SK-N-SH treated with all-trans-retinoic acid at 6 μM for 48 hours (cell line): ENCODE results near the gene GTF2E1.

Experiments used
- ARNTL ChIP-seq: fragments of 450-650 bp; formaldehyde crosslinking; IDR thresholded peaks from 2 replicates; pipeline ENCODE4 v1.5.0; 2020; ENCODE audit warnings: low read depth, mild to moderate bottlenecking, moderate library complexity, borderline replicate concordance
- ESRRG ChIP-seq: fragments of 250-450 bp; sonication (Bioruptor Pico); IDR thresholded peaks from 2 replicates; pipeline ENCODE4 v1.6.1; 2021; ENCODE audit warnings: mild to moderate bottlenecking
- PPARA ChIP-seq: fragments of 250-450 bp; sonication (Bioruptor Pico); IDR thresholded peaks from 2 replicates; pipeline ENCODE4 v1.5.0; 2020; ENCODE audit warnings: mild to moderate bottlenecking, borderline replicate concordance
- SNAI2 ChIP-seq: fragments of 250-450 bp; sonication (Bioruptor Pico); IDR thresholded peaks from 2 replicates; pipeline ENCODE4 v1.5.0; 2020; ENCODE audit warnings: mild to moderate bottlenecking, moderate library complexity
- TOX ChIP-seq: fragments of 250-450 bp; sonication (Bioruptor Pico); IDR thresholded peaks from 2 replicates; pipeline ENCODE4 v1.8.0; 2021; ENCODE audit warnings: mild to moderate bottlenecking, moderate library complexity, borderline replicate concordance
- TF ChIP-seq, protein P1 (sequence below): fragments of 250-450 bp; sonication (Bioruptor Pico); IDR thresholded peaks from 2 replicates; pipeline ENCODE4 v1.5.0; 2020; ENCODE audit warnings: mild to moderate bottlenecking, moderate library complexity
- TF ChIP-seq, protein P2 (sequence below): fragments of 250-450 bp; sonication (Bioruptor Pico); IDR thresholded peaks from 2 replicates; pipeline ENCODE4 v1.5.1; 2020; ENCODE audit warnings: low read depth, mild to moderate bottlenecking, moderate library complexity

DNA sequence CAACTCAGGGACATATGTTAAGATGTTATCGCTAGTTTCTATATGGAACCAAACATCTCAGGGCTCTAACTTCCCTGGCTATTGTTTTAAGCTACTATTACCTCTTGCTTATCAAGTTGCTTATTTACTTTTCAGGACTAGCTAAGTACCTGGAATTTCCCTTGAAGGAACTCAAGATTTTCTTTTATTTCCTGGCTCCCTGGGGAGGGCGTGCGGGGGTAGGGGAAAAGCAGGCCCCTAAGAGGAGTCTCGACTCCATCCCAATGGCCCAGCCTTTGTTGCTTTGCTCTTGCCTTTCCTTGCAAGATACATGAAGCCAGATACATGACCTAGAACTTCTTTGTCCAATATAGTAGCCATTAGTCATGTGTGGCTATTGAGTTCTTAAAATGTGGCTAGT, 88.5 kb downstream of the GTF2E1 start:
- TF ChIP-seq TOX (no peak), ESRRG (CRISPR knock-in tag) (no peak), ARNTL (CRISPR knock-in tag) (no peak), SNAI2 (CRISPR knock-in tag) (no peak), PPARA (CRISPR knock-in tag) (no peak)
- TF ChIP-seq, protein P1, sequence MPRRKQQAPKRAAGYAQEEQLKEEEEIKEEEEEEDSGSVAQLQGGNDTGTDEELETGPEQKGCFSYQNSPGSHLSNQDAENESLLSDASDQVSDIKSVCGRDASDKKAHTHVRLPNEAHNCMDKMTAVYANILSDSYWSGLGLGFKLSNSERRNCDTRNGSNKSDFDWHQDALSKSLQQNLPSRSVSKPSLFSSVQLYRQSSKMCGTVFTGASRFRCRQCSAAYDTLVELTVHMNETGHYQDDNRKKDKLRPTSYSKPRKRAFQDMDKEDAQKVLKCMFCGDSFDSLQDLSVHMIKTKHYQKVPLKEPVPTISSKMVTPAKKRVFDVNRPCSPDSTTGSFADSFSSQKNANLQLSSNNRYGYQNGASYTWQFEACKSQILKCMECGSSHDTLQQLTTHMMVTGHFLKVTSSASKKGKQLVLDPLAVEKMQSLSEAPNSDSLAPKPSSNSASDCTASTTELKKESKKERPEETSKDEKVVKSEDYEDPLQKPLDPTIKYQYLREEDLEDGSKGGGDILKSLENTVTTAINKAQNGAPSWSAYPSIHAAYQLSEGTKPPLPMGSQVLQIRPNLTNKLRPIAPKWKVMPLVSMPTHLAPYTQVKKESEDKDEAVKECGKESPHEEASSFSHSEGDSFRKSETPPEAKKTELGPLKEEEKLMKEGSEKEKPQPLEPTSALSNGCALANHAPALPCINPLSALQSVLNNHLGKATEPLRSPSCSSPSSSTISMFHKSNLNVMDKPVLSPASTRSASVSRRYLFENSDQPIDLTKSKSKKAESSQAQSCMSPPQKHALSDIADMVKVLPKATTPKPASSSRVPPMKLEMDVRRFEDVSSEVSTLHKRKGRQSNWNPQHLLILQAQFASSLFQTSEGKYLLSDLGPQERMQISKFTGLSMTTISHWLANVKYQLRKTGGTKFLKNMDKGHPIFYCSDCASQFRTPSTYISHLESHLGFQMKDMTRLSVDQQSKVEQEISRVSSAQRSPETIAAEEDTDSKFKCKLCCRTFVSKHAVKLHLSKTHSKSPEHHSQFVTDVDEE (CRISPR knock-in tag) = no peak
- TF ChIP-seq, protein P2, sequence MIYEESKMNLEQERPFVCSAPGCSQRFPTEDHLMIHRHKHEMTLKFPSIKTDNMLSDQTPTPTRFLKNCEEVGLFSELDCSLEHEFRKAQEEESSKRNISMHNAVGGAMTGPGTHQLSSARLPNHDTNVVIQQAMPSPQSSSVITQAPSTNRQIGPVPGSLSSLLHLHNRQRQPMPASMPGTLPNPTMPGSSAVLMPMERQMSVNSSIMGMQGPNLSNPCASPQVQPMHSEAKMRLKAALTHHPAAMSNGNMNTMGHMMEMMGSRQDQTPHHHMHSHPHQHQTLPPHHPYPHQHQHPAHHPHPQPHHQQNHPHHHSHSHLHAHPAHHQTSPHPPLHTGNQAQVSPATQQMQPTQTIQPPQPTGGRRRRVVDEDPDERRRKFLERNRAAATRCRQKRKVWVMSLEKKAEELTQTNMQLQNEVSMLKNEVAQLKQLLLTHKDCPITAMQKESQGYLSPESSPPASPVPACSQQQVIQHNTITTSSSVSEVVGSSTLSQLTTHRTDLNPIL = no peak
